Neural crest cell (in vitro differentiated cells): ENCODE results near the gene SLFN12L. TPM values are rescaled to one million over a fixed set of nuclear protein-coding genes. Genes with fewer than 3 reads are reported as not detected.

Experiments
- DNase-seq: peaks from one replicate; pipeline ENCODE4 v3.0.0; 2021; ENCODE audit warnings: low read depth, mixed read lengths, low spot score
- H3K27ac Mint-ChIP-seq: one replicate; pipeline ENCODE4 v1.8.0; 2021; ENCODE audit warnings: mild to moderate bottlenecking, mixed read lengths; ENCODE audit not compliant: unreplicated experiment
- H3K27me3 Mint-ChIP-seq: 2 replicates; pipeline ENCODE4 v1.8.0; 2021; ENCODE audit warnings: low read depth, mild to moderate bottlenecking, mixed read lengths
- H3K36me3 Mint-ChIP-seq: 2 replicates; pipeline ENCODE4 v1.8.0; 2021; ENCODE audit warnings: low read depth, mild to moderate bottlenecking, mixed read lengths
- H3K4me1 Mint-ChIP-seq: 2 replicates; pipeline ENCODE4 v1.8.0; 2021; ENCODE audit warnings: mixed read lengths
- H3K4me3 Mint-ChIP-seq: one replicate; pipeline ENCODE4 v1.8.0; 2021; ENCODE audit warnings: mild to moderate bottlenecking, mixed read lengths
- H3K9me3 Mint-ChIP-seq: 2 replicates; pipeline ENCODE4 v1.8.0; 2021; ENCODE audit warnings: mixed read lengths
- CTCF ChIP-seq: fragments of 200-600 bp; sonication (generic); conservative IDR thresholded peaks from 2 replicates; pipeline ENCODE4 v1.5.0; 2021; ENCODE audit warnings: antibody characterized with exemption, mild to moderate bottlenecking
- total RNA-seq: library from RNA; stranded (reverse); gene quantifications from 2 replicates; pipeline ENCODE4 v1.2.1, GENCODE V29; 2021

The SLFN12L gene
- total RNA-seq, 1 donor from 2014 or later = not detected

GRCh38 chr17:35428229-35428628, 109.2 kb downstream of the SLFN12L start:
- no peak for TF ChIP-seq CTCF
- no peaks in the 10 kb centered on the region for H3K9me3 Mint-ChIP-seq
- H3K4me3 Mint-ChIP-seq = no peak overlapping the region
- no peaks in the 10 kb centered on the region for H3K27me3 Mint-ChIP-seq
- peaks cover 26% of the 10 kb centered on the region for H3K4me1 Mint-ChIP-seq
- peaks cover 3% of the 10 kb centered on the region for H3K36me3 Mint-ChIP-seq
- no peak overlapping the region for H3K27ac Mint-ChIP-seq
- no peak for DNase-seq

GRCh38 chr17:35423761-35424160, 113.7 kb downstream of the SLFN12L start:
- H3K27ac Mint-ChIP-seq = no peak overlapping the region
- TF ChIP-seq CTCF = no peak
- DNase-seq = no peak
- no peaks in the 10 kb centered on the region for H3K27me3 Mint-ChIP-seq
- H3K4me1 Mint-ChIP-seq = no peaks in the 10 kb centered on the region
- no peaks in the 10 kb centered on the region for H3K9me3 Mint-ChIP-seq
- H3K36me3 Mint-ChIP-seq = peaks cover 15% of the 10 kb centered on the region
- H3K4me3 Mint-ChIP-seq = no peak overlapping the region

Other genes with a start within 250 kb of the SLFN12L start
- gene SLFN11, start 164.1 kb downstream of the SLFN12L start, total RNA-seq = 17.6 and 20.2 TPM in 2 replicates
- gene SLFN12, start 105.2 kb downstream of the SLFN12L start, total RNA-seq = 15.1 and 17.5 TPM in 2 replicates
- 9.3 and 10.0 TPM in 2 replicates for gene SLFN13, start 88.9 kb downstream of the SLFN12L start, total RNA-seq
- not detected in 2 replicates for gene SLFN14, start 23.1 kb upstream of the SLFN12L start, total RNA-seq
- 4.2 and 5.1 TPM in 2 replicates for gene PEX12, start 40.9 kb upstream of the SLFN12L start, total RNA-seq
- gene AP2B1, start 49.6 kb upstream of the SLFN12L start, total RNA-seq = 216 and 228 TPM in 2 replicates
- gene RASL10B, start 194.0 kb upstream of the SLFN12L start, total RNA-seq = 31.7 and 33.8 TPM in 2 replicates
- gene GAS2L2, start 215.6 kb upstream of the SLFN12L start, total RNA-seq = 0.12 and 0.16 TPM in 2 replicates
- 0.23 TPM in 1 of 2 replicates, not detected in the other for gene C17orf50, start 223.2 kb upstream of the SLFN12L start, total RNA-seq